HT1080 (cell line): ENCODE data around the gene COL20A1. TPM values are rescaled to one million over a fixed set of nuclear protein-coding genes. Genes with fewer than 3 reads are reported as not detected.

Experiments used
- DNase-seq: peaks from one replicate; pipeline ENCODE4 v3.0.0-alpha.2; 2015; ENCODE audit warnings: low read depth
- total RNA-seq: library from RNA; depleted of rRNA; stranded (reverse); fragments of >200 nt; shearing (Covaris generic); gene quantifications from 2 replicates; pipeline ENCODE4 v1.2.3, GENCODE V29; 2014

COL20A1 gene
- total RNA-seq, 1 experiment from 2014 or later: not detected

- DNase-seq: no peak
These were observed 54.2 kb downstream of the COL20A1 start for GRCh38 chr20:63347081-63347741.

- DNase-seq: no peak
These were observed 55.2 kb downstream of the COL20A1 start for GRCh38 chr20:63347950-63348827.

GRCh38 chr20:63348828-63349515 is 56.0 kb downstream of the COL20A1 start:
- DNase-seq: no peak

DNA sequence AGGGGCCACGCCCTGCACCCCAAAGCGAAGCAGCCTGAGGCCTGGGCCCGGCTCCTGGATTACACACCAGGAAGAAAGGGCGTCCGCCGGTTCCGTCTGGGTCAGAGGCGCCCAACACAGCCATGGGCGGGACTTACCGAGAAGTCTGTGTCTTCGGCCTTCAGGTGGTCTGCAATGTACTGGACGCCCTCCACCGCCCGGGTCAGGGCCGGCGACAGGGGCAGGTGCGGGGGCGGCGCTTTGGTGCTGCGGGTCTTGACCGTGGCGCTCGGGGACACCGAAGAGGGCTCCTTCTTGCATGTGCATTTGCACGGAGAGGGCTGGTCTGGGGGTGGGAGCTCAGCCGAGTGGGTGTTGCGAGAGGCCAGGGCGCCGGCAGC is 56.5 kb downstream of the COL20A1 start:
- no peak for DNase-seq

GRCh38 chr20:63350196-63350595 is 57.2 kb downstream of the COL20A1 start:
- no peak for DNase-seq

DNA sequence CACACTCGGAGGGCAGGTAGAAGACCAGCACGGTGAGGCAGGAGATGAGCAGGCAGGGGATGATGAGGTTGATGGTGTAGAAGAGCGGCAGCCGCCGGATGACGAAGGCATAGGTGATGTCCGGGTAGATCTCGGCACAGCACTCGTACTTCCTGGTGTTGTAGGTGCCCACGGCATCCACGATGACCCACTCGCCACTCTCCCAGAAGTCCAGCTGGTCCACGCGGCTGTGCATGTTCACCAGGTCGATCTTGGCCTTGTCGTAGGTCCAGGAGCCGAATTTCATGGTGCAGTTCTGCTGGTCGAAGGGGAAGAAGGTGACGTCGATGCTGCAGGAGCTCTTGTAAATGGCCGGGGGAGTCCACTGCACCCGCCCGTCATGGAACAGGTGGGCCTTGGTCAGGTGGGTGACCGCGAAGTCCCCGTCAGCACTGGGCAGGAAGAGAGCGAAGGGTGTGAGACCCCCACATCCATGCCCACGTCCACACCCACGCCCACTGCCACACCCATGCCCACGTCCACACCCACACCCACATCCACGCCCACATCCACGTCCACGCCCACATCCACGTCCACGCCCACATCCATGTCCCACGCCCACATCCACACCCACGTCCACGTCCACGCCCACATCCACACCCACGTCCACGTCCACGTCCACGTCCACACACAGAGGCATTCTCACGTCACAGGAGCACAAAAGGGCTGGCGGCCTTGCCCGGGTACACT is 57.8 kb downstream of the COL20A1 start:
- DNase-seq: no peak

DNA sequence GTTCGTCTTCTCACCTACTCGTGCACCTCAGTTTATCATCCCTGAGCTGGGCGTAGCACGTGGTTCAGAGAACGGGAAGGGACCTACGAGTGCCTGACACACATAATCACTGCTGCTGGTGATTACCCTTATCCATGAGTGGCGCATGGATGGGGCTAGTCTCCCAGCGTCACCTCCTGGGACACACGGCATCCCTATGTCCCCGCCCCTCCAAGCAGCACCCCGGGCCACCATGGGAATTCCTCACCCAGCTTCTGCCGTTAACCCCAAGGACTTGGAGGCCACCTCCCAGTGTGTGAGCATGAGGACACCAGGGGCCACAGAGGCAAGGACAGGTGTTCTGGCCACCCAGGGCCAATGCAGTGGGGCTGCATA is 58.3 kb downstream of the COL20A1 start:
- no peak for DNase-seq

DNA sequence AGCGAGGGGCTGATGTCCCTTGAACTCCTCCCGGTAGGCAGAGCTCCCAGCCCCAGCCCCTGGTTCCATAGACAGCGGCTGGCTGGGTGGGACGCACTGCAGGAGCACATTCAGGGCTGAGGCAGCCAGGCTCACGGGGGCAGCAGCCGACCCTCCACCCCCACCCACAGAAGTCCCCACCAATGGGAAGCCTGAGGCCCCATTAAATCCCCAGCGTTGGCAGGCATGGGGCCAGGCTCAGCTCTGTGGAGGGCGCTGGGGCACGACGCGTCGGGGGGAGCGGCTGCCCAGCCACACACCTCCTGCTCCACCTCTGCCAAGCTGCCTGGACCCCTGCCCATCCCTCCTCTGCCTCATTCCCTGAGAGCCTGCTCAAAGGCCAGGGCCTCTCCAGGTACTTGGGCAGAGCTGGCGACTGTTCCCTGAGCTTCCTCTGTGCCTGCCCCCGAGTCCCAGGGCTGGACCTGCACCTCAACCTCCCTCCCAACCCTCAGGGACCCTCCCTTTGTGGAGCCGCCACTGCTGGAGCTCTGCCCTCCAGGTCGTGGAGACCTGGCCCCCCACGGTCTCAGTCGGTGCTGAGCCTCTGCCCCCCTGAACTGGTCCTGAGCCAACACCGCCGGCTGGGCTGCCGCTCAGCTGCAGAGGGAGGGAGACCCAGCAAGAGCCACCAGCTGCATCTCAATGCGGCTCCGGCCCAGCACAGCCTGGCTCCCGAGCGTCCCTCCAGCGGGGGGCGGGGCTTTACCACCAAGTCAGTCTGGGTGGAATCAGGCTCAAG is 59.0 kb downstream of the COL20A1 start:
- DNase-seq: no peak

- no peak for DNase-seq
These were observed 59.8 kb downstream of the COL20A1 start for GRCh38 chr20:63352811-63353221.

GRCh38 chr20:63354636-63355350 is 61.8 kb downstream of the COL20A1 start:
- DNase-seq: no peak

GRCh38 chr20:63355781-63356295 is 62.9 kb downstream of the COL20A1 start:
- DNase-seq: no peak

DNA sequence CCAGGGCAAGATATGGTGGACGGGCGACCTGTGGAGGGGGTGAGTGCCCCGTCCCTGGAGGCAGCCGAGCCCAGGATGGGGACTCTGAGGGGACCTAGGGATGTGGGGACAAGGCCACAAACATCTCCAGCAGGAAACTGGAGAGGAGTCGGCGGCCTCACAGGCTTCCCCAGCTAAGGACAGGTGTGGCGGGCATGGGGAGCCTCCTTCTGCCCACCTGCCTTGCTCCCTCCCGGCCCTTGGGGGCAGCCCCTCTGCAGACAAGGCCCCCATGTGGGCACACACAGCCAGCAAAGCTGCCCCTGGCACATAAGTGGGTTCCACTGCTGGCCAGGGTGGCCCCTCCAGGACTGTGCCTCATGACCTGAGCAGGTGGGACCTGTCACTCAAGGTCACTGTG is 63.5 kb downstream of the COL20A1 start:
- DNase-seq: no peak

DNA sequence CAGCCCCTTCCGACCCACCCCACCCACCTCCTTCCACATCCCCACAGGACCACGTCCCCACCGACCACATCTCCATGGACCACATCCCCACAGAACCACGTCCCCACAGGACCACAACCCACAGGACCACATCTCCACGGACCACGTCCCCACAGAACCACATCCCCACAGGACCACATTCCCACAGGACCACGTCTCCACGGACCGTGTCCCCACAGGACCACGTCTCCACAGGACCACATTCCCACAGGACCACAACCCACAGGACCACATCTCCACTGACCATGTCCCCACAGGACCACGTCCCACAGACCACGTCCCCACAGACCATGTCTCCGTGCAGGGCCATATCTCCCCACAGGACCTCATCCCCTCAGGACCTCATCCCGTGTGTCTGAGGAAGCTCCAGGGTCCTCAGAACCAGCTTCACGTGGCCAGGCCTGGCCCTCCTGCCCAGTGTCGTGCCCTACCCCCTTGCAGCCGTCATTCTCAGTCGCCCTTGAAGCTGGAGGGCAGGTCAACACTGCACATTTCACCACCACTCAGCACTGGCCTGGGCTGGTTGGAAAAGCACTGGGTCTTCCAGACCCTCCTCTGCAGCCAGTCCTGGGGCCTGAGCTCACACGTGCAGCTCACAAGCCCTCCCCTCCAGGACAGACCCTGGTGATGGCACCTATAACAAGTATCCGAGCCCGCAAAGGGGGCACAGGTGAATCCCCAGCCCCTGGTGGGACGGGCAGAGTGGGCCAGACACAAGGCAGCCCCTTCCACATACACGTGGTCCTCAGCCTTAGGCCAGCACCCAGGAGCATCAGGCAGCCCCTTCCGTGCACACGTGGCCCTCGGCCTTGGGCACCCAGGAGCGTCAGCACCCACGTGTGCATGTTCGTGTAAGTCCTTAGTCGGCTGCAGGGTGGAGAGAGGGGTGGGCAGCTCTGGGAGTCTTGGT is 64.2 kb downstream of the COL20A1 start:
- DNase-seq: no peak

DNA sequence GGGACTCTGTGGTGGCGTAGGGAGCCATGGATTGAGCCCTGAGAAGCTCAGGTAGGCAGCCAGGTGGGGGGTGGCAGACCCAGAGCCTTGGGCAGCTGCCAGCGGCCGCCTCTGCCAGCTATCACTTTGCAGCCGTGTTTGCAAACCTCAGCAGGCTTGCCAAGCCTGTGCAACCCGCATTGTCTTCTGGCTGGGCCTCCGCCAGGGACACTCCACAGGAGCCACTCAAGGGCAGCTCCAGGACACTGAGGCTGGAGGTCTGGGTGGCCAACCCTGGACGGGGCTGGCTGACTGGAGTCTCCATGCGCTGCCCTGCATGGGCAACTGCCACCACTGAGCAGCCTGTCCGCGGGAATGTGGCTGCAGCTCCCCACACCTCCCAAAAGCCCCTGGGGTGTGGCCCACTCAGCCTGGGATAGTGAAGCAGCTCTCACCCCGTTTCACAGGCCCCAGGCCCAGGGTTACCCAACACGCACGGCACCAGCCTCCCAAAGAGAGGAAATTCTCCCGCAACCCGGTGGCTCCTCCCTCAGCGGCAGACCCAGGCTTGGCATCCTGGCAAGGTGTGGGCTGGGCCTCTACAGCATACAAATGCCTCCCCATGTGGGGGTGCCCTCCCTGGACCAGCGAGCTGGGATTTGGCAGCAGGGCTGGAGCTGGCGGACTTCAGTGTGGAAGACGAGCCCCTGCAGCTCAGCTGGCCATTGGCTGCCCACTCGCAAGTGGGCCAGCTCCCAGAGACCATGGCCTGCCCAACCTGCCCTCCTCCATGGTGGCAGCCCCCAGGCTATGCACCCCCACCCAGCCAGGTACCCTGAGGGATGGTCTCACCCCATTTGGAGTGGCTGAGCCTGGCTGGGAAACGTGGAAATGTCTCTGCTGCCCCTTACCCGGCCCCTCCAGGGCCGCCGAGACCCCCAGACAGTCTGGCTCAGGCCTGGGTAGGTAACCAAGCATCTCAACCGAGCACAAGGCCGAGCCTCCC is 65.2 kb downstream of the COL20A1 start:
- no peak for DNase-seq

GRCh38 chr20:63359164-63359934 is 66.4 kb downstream of the COL20A1 start:
- DNase-seq: no peak

GRCh38 chr20:63359937-63360849 is 67.2 kb downstream of the COL20A1 start:
- DNase-seq: no peak
